ENCODE data around the gene ZNF526.

ZNF526 gene

DNA sequence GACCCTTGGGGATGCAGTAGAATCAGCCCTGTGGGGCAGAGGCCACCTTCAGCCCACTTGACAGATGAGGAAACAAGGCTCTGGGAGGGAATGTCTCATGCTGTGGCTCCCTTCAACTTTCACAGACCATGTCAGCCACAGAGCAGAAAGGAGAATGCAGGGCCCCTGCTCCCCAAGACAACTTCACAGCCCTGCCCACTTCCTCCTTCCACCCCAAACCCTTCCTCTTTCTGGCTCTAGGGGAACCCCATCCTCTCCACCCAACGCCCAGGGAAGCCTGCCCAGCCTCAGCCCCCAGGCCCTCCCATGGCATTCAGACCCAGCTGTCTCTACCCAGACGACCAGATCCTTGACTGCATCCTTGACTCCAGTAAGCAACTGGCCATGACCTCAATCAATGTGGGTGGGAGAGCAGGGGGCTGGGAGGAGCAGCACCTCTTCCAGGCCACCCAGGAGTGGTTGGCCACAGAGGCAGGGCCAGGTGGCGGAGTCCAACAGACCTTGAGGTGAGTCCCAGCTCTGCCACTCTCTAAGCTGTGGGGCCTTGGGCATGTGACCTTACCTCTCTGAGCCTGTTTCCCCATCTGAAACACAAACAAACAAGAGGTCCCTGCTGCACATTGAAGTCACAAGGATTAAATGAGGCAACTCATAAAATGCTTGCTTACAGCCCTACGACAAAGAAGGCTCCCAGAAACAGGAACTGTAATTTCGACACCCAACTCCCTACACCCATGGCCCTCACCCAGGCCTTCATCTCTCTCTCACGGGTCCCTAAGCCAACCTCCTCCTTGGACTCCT is 18.4 kb upstream of the ZNF526 start (continued):
- TF ChIP-seq, protein P1, sequence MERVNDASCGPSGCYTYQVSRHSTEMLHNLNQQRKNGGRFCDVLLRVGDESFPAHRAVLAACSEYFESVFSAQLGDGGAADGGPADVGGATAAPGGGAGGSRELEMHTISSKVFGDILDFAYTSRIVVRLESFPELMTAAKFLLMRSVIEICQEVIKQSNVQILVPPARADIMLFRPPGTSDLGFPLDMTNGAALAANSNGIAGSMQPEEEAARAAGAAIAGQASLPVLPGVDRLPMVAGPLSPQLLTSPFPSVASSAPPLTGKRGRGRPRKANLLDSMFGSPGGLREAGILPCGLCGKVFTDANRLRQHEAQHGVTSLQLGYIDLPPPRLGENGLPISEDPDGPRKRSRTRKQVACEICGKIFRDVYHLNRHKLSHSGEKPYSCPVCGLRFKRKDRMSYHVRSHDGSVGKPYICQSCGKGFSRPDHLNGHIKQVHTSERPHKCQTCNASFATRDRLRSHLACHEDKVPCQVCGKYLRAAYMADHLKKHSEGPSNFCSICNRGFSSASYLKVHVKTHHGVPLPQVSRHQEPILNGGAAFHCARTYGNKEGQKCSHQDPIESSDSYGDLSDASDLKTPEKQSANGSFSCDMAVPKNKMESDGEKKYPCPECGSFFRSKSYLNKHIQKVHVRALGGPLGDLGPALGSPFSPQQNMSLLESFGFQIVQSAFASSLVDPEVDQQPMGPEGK (CRISPR knock-in tag; IDR thresholded peaks at IDR 0.05; ENCODE audit: borderline replicate concordance), result no peak
- TF ChIP-seq ZC3H10 (CRISPR knock-in tag; IDR thresholded peaks at IDR 0.05) (no peak), TCF4 (CRISPR knock-in tag; IDR thresholded peaks at IDR 0.05; ENCODE audit: borderline replicate concordance) (no peak)

DNA sequence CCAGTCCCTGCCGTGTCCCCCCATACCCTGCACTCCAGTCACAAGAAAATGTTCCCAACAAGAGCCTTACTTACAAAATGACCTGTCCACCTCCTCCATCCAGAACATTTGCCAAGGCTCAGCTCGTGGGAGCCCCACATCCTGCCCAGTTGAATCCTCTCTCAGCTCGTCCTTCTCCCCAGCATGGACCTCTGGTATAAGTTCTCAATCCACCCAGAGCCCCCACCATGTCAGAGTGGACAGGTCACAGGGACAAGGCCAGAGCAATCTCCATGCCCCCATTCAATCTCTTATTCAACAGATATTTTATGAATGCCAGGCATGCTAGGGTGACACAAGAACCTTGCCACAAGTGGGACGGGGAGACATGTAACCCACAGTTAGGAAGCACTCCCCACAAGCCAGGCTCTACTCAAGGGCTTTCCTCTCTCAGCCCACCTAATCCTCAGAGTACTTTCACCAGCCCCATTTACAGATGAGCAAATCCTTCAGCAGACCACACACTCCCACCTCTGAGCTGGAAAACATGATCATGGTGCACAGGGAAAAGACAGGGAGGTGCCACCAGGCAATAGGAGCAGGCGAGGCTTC is 17.7 kb upstream of the ZNF526 start:
- no peak for ATAC-seq
- TF ChIP-seq GLIS3 (CRISPR knock-in tag; IDR thresholded peaks at IDR 0.05), result no peak
- no peak for TF ChIP-seq ZC3H10 (CRISPR knock-in tag; IDR thresholded peaks at IDR 0.05)
- TF ChIP-seq, protein P1 (CRISPR knock-in tag; IDR thresholded peaks at IDR 0.05; ENCODE audit: borderline replicate concordance), result no peak
- TF ChIP-seq TOX (CRISPR knock-in tag; IDR thresholded peaks at IDR 0.05; ENCODE audit: borderline replicate concordance), result no peak
- TF ChIP-seq BACH2 (CRISPR knock-in tag; IDR thresholded peaks at IDR 0.05; ENCODE audit: borderline replicate concordance), result no peak
- no peak for TF ChIP-seq ESRRG (CRISPR knock-in tag; IDR thresholded peaks at IDR 0.05)
- TF ChIP-seq POU6F1 (CRISPR knock-in tag; IDR thresholded peaks at IDR 0.05; ENCODE audit: borderline replicate concordance, low read depth), result no peak
- TF ChIP-seq PPARA (CRISPR knock-in tag; IDR thresholded peaks at IDR 0.05; ENCODE audit: borderline replicate concordance), result no peak
- TF ChIP-seq ARNTL (CRISPR knock-in tag; IDR thresholded peaks at IDR 0.05; ENCODE audit: borderline replicate concordance, low read depth), result no peak
- TF ChIP-seq SNAI2 (CRISPR knock-in tag; IDR thresholded peaks at IDR 0.05), result no peak
- TF ChIP-seq, protein P2, sequence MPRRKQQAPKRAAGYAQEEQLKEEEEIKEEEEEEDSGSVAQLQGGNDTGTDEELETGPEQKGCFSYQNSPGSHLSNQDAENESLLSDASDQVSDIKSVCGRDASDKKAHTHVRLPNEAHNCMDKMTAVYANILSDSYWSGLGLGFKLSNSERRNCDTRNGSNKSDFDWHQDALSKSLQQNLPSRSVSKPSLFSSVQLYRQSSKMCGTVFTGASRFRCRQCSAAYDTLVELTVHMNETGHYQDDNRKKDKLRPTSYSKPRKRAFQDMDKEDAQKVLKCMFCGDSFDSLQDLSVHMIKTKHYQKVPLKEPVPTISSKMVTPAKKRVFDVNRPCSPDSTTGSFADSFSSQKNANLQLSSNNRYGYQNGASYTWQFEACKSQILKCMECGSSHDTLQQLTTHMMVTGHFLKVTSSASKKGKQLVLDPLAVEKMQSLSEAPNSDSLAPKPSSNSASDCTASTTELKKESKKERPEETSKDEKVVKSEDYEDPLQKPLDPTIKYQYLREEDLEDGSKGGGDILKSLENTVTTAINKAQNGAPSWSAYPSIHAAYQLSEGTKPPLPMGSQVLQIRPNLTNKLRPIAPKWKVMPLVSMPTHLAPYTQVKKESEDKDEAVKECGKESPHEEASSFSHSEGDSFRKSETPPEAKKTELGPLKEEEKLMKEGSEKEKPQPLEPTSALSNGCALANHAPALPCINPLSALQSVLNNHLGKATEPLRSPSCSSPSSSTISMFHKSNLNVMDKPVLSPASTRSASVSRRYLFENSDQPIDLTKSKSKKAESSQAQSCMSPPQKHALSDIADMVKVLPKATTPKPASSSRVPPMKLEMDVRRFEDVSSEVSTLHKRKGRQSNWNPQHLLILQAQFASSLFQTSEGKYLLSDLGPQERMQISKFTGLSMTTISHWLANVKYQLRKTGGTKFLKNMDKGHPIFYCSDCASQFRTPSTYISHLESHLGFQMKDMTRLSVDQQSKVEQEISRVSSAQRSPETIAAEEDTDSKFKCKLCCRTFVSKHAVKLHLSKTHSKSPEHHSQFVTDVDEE (CRISPR knock-in tag; IDR thresholded peaks at IDR 0.05), result no peak

DNA sequence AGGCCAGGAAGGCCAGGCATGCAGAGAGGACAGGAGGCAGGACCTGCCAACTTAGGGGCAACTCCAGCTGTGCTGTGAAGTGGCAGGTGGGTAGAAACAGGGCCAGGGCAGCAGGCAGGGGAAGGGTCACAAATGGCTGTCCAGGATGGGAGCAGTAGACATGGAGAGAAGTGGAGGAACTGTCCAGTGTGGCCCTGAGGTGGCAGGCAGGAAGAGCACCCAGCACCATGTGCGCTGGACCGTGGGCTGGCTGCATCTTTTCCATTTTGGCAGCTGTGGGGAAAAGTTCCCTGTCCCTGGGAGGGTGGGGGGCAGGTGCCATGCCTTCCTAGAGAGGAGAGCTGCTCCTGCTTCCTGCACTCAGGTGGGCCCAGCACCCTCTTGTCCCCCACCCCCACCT is 16.4 kb upstream of the ZNF526 start:
- no peak for ATAC-seq
- TF ChIP-seq ZNF70 (CRISPR knock-in tag; IDR thresholded peaks at IDR 0.05), result no peak
- no peak for TF ChIP-seq GLIS3 (CRISPR knock-in tag; IDR thresholded peaks at IDR 0.05)
- TF ChIP-seq BACH2 (CRISPR knock-in tag; IDR thresholded peaks at IDR 0.05; ENCODE audit: borderline replicate concordance), result no peak
- TF ChIP-seq ARNTL (CRISPR knock-in tag; IDR thresholded peaks at IDR 0.05; ENCODE audit: borderline replicate concordance, low read depth), result no peak
- TF ChIP-seq, protein P1 (CRISPR knock-in tag; IDR thresholded peaks at IDR 0.05; ENCODE audit: borderline replicate concordance), result no peak
- TF ChIP-seq ZNF8 (CRISPR knock-in tag; IDR thresholded peaks at IDR 0.05), result no peak
- TF ChIP-seq, protein P2 (CRISPR knock-in tag; IDR thresholded peaks at IDR 0.05), result no peak
- TF ChIP-seq ISL1 (CRISPR knock-in tag; IDR thresholded peaks at IDR 0.05), result no peak
- TF ChIP-seq POU6F1 (CRISPR knock-in tag; IDR thresholded peaks at IDR 0.05; ENCODE audit: borderline replicate concordance, low read depth), result no peak
- TF ChIP-seq ESRRG (CRISPR knock-in tag; IDR thresholded peaks at IDR 0.05), result no peak
- no peak for TF ChIP-seq CSDC2 (CRISPR knock-in tag; IDR thresholded peaks at IDR 0.05)
- no peak for TF ChIP-seq RARB (CRISPR knock-in tag; IDR thresholded peaks at IDR 0.05)
- TF ChIP-seq CREB5 (CRISPR knock-in tag; IDR thresholded peaks at IDR 0.05; ENCODE audit: low read depth), result no peak

Measured in SK-N-SH treated with all-trans-retinoic acid at 6 μM for 48 hours (cell line).